GM10266 (cell line): Measurements from ENCODE around the gene HSPBP1.

Experiments
- DNase-seq: peaks from one replicate; pipeline ENCODE4 v3.0.0; 2012; ENCODE audit errors: extremely low spot score
- CTCF ChIP-seq: IDR thresholded peaks from 2 replicates; pipeline ENCODE4 v1.5.1; 2012; ENCODE audit warnings: mild to moderate bottlenecking, low read depth; ENCODE audit not compliant: control insufficient read depth, insufficient read depth; ENCODE audit errors: missing control alignments

HSPBP1 gene

GRCh38 chr19:55319785-55320184 lies 39.9 kb upstream of the HSPBP1 start:
- TF ChIP-seq CTCF: no peak
- DNase-seq: no peak

- no peak for DNase-seq
- TF ChIP-seq CTCF: no peak
These were observed 36.7 kb upstream of the HSPBP1 start for GRCh38 chr19:55316646-55317045.

- TF ChIP-seq CTCF: no peak
These were observed 36.1 kb upstream of the HSPBP1 start for GRCh38 chr19:55315956-55316525.

GRCh38 chr19:55314396-55314795 lies 34.5 kb upstream of the HSPBP1 start:
- DNase-seq: no peak
- no peak for TF ChIP-seq CTCF

More at GRCh38 chr19:55315956-55316525, 36.1 kb upstream of the HSPBP1 start:
- no peak for DNase-seq

GRCh38 chr19:55312621-55313512 lies 33.0 kb upstream of the HSPBP1 start:
- TF ChIP-seq CTCF: no peak
- no peak for DNase-seq

- no peak for TF ChIP-seq CTCF
- no peak for DNase-seq
These were observed 31.9 kb upstream of the HSPBP1 start for GRCh38 chr19:55311797-55312196.

GRCh38 chr19:55311397-55311796 lies 31.5 kb upstream of the HSPBP1 start:
- no peak for DNase-seq
- no peak for TF ChIP-seq CTCF
